GM18498 (cell line): ENCODE results near the gene STRC.
"Not testable (repeated sequence)": the region's sequence is repeated elsewhere in the genome, so short reads cannot be mapped to it uniquely, and the experiment has no call there.

ENCODE experiments used
- ATAC-seq: cut with Tn5 transposase; IDR thresholded peaks from one replicate; pipeline ENCODE4 v1.9.1; 2021; ENCODE audit warnings: mild to moderate bottlenecking, moderate library complexity; ENCODE audit not compliant: unreplicated experiment

The STRC gene

DNA sequence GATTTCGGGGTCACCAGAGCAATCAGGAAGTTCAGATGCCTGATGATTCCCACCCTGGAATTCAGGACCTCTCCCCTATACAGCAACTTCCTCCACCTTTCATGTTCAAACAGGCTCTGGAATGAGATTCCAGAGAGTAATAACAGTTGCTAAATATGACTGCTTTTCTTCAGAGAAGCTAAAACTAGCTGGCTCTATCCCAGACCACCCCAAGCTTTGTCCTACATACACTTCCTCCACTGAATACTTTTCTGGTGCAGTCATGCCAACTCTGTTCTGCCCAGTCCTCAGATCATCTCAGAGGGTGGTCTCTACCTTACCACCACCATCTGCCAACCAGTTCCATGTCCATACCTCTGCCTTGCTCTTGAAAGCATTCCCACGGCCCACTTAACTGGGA, 52.0 kb downstream of the STRC start:
- not testable (repeated sequence) for ATAC-seq

DNA sequence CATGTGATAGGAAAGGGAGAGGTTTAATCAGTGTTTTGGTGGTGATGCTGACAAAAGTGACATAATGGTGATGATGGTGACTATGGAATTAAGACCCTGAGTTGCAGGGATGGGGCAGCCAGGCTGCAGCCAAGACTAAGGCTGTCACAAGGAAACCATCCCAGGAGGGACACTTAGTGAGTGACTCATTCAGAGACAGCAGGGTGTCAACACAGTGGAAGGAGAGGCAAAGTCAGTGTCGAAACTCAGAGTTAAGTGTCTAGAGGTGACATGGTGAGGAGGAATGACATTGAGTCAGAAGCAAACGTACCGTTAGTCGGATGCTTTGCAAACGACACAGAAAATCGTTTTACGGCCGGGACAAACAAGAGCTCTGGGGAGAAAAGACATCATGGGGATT, 54.8 kb downstream of the STRC start:
- not testable (repeated sequence) for ATAC-seq

DNA sequence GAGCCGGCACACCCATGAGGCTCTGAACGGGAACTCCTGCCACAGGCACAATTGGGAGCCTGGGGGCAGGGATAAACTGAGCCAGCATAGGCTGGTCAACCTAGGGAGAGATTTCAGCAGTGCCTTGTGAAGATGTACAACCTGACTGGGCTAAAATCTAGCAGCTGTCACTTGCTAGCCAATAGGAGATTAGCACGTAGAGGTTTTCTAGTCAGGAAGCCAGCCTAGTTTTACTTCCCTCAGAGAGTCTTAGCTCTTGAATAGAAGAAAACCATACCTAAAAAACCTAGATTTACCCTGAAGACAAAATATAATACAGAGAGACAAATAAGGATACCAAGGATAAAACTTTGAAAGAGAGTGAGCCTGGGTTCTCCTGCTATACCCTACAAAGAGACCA, 55.8 kb downstream of the STRC start:
- not testable (repeated sequence) for ATAC-seq

DNA sequence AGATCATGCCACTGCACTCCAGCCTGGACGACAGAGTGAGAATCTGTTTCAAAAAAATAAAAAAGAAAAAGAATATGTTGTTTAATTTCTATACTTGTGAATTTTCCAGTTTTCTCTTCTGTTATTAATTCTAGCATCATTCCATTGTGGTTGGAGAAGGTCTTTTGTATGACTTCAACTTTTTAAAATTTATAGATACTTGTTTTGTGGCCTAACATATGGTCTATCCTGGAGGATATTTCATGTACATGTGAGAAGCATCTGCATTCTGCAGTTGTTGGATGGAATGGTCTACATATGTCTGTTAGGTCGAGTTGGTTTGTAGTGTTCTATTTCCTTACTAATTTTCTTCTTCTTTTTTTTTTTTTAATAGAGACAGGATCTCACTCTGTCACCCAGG, 65.6 kb downstream of the STRC start:
- ATAC-seq = no peak

GRCh38 chr15:43552256-43552655, 66.3 kb downstream of the STRC start:
- no peak for ATAC-seq

- no peak for ATAC-seq
Observed at GRCh38 chr15:43550527-43551363, 67.9 kb downstream of the STRC start.
